ENCODE data around the gene SHB.

The SHB gene

GRCh38 chr9:37950561-37950960 is 118.5 kb downstream of the SHB start:
- Histone ChIP-seq H3K23ac (ENCODE audit: low read depth, low read length, poor library complexity) (no peak overlapping the region), H3K4ac (ENCODE audit: low read length) (peak overlapping the region; percentile 14), H3K9ac (ENCODE audit: low read depth, low read length, poor library complexity) (peak overlapping the region; percentile 56), H3K4me3 (ENCODE audit: low read length in 2 of 2) (no peak overlapping the region), H2AK5ac (ENCODE audit: low read depth, low read length) (peak overlapping the region; percentile 35), H4K91ac (ENCODE audit: low read depth, low read length, poor library complexity) (no peak overlapping the region), H3K18ac (ENCODE audit: low read length) (peak overlapping the region; percentile 62), H4K8ac (ENCODE audit: low read depth, low read length) (no peak overlapping the region), H2BK15ac (ENCODE audit: low read length) (peak overlapping the region; percentile 26), H2BK120ac (ENCODE audit: low read depth, low read length) (no peak overlapping the region), H3K27me3 (ENCODE audit: control insufficient read depth in 3 of 3, insufficient read depth in 3 of 3, low read depth in 1 of 3, low read length in 3 of 3) (no peaks in the 10 kb centered on the region), H3K79me1 (ENCODE audit: low read depth, low read length) (no peaks in the 10 kb centered on the region), H2AFZ (ENCODE audit: low read length) (no peak overlapping the region), H3K36me3 (replicated peaks in 1 of 2; ENCODE audit: control insufficient read depth in 2 of 2, insufficient read depth in 2 of 2, low read length in 2 of 2) (no peaks in the 10 kb centered on the region), H3K4me2 (ENCODE audit: insufficient read depth, low read length, poor library complexity, severe bottlenecking) (no peak overlapping the region), H3K14ac (ENCODE audit: low read length) (peak overlapping the region; percentile 43), H3K27ac (replicated peaks; ENCODE audit: low read length) (no peak overlapping the region), H3K9me3 (replicated peaks in 1 of 2; ENCODE audit: control insufficient read depth in 2 of 2, insufficient read depth in 1 of 2, low read depth in 1 of 2, low read length in 2 of 2) (no peaks in the 10 kb centered on the region), H2BK12ac (ENCODE audit: low read length) (no peak overlapping the region), H3K4me1 (ENCODE audit: control insufficient read depth in 2 of 2, insufficient read depth in 1 of 2, low read depth in 1 of 2, low read length in 2 of 2) (peaks cover 0 to 5% of the 10 kb centered on the region in 2 donors), H2BK5ac (ENCODE audit: low read length) (no peak overlapping the region)
- no CpG with 5 or more reads among the region's 12 CpGs for WGBS, 2 donors (ENCODE audit: extremely low coverage in 2 of 2, insufficient read length in 2 of 2, insufficient replicate concordance in 1 of 2)
- no peak for DNase-seq (ENCODE audit: low spot score)

GRCh38 chr9:37949576-37949975 is 119.5 kb downstream of the SHB start:
- H3K4me3 ChIP-seq (ENCODE audit: low read length in 2 of 2): peak overlapping the region in 1 of 2 donors; percentile 42
- no peak overlapping the region for H3K9ac ChIP-seq (ENCODE audit: low read depth, low read length, poor library complexity)
- H2BK12ac ChIP-seq (ENCODE audit: low read length): no peak overlapping the region
- no peak overlapping the region for H4K91ac ChIP-seq (ENCODE audit: low read depth, low read length, poor library complexity)
- H3K18ac ChIP-seq (ENCODE audit: low read length): peak overlapping the region; percentile 36
- H3K36me3 ChIP-seq (replicated peaks in 1 of 2; ENCODE audit: control insufficient read depth in 2 of 2, insufficient read depth in 2 of 2, low read length in 2 of 2): no peaks in the 10 kb centered on the region
- H3K27ac ChIP-seq (replicated peaks; ENCODE audit: low read length): no peak overlapping the region
- H4K8ac ChIP-seq (ENCODE audit: low read depth, low read length): no peak overlapping the region
- no peak overlapping the region for H3K23ac ChIP-seq (ENCODE audit: low read depth, low read length, poor library complexity)
- no peaks in the 10 kb centered on the region for H3K79me1 ChIP-seq (ENCODE audit: low read depth, low read length)
- no peak overlapping the region for H3K4ac ChIP-seq (ENCODE audit: low read length)
- H3K4me1 ChIP-seq (ENCODE audit: control insufficient read depth in 2 of 2, insufficient read depth in 1 of 2, low read depth in 1 of 2, low read length in 2 of 2): peaks cover 0 to 12% of the 10 kb centered on the region in 2 donors
- no peak for DNase-seq (ENCODE audit: low spot score)
- no peaks in the 10 kb centered on the region for H3K9me3 ChIP-seq (replicated peaks in 1 of 2; ENCODE audit: control insufficient read depth in 2 of 2, insufficient read depth in 1 of 2, low read depth in 1 of 2, low read length in 2 of 2)
- no peak overlapping the region for H2BK5ac ChIP-seq (ENCODE audit: low read length)
- H2AFZ ChIP-seq (ENCODE audit: low read length): no peak overlapping the region
- H3K4me2 ChIP-seq (ENCODE audit: insufficient read depth, low read length, poor library complexity, severe bottlenecking): no peak overlapping the region
- H3K27me3 ChIP-seq (ENCODE audit: control insufficient read depth in 3 of 3, insufficient read depth in 3 of 3, low read depth in 1 of 3, low read length in 3 of 3): no peaks in the 10 kb centered on the region
- no peak overlapping the region for H2BK120ac ChIP-seq (ENCODE audit: low read depth, low read length)
- no CpG with 5 or more reads among the region's 8 CpGs for WGBS, 2 donors (ENCODE audit: extremely low coverage in 2 of 2, insufficient read length in 2 of 2, insufficient replicate concordance in 1 of 2)
- no peak overlapping the region for H2BK15ac ChIP-seq (ENCODE audit: low read length)
- peak overlapping the region; percentile 71 for H3K14ac ChIP-seq (ENCODE audit: low read length)
- peak overlapping the region; percentile 73 for H2AK5ac ChIP-seq (ENCODE audit: low read depth, low read length)

- H3K4me3 ChIP-seq (ENCODE audit: low read length in 2 of 2): no peak overlapping the region
- no peak for DNase-seq (ENCODE audit: low spot score)
- peak overlapping the region; percentile 34 for H2BK15ac ChIP-seq (ENCODE audit: low read length)
- H2AFZ ChIP-seq (ENCODE audit: low read length): no peak overlapping the region
- peaks cover 0 to 21% of the 10 kb centered on the region in 2 donors for H3K4me1 ChIP-seq (ENCODE audit: control insufficient read depth in 2 of 2, insufficient read depth in 1 of 2, low read depth in 1 of 2, low read length in 2 of 2)
- no peak overlapping the region for H3K4ac ChIP-seq (ENCODE audit: low read length)
- no peaks in the 10 kb centered on the region for H3K9me3 ChIP-seq (replicated peaks in 1 of 2; ENCODE audit: control insufficient read depth in 2 of 2, insufficient read depth in 1 of 2, low read depth in 1 of 2, low read length in 2 of 2)
- no peak overlapping the region for H3K4me2 ChIP-seq (ENCODE audit: insufficient read depth, low read length, poor library complexity, severe bottlenecking)
- no peaks in the 10 kb centered on the region for H3K36me3 ChIP-seq (replicated peaks in 1 of 2; ENCODE audit: control insufficient read depth in 2 of 2, insufficient read depth in 2 of 2, low read length in 2 of 2)
- peak overlapping the region; percentile 73 for H3K18ac ChIP-seq (ENCODE audit: low read length)
- peak overlapping the region; percentile 37 for H2AK5ac ChIP-seq (ENCODE audit: low read depth, low read length)
- H3K27me3 ChIP-seq (ENCODE audit: control insufficient read depth in 3 of 3, insufficient read depth in 3 of 3, low read depth in 1 of 3, low read length in 3 of 3): no peaks in the 10 kb centered on the region
- H3K23ac ChIP-seq (ENCODE audit: low read depth, low read length, poor library complexity): peak overlapping the region; percentile 26
- H3K14ac ChIP-seq (ENCODE audit: low read length): peak overlapping the region; percentile 21
- peak overlapping the region; percentile 52 for H2BK12ac ChIP-seq (ENCODE audit: low read length)
- no peak overlapping the region for H3K27ac ChIP-seq (replicated peaks; ENCODE audit: low read length)
- no peak overlapping the region for H4K8ac ChIP-seq (ENCODE audit: low read depth, low read length)
- WGBS, 2 donors (ENCODE audit: extremely low coverage in 2 of 2, insufficient read length in 2 of 2, insufficient replicate concordance in 1 of 2): no CpG with 5 or more reads among the region's 20 CpGs
- H2BK120ac ChIP-seq (ENCODE audit: low read depth, low read length): no peak overlapping the region
- peak overlapping the region; percentile 45 for H3K9ac ChIP-seq (ENCODE audit: low read depth, low read length, poor library complexity)
- no peak overlapping the region for H4K91ac ChIP-seq (ENCODE audit: low read depth, low read length, poor library complexity)
- H3K79me1 ChIP-seq (ENCODE audit: low read depth, low read length): no peaks in the 10 kb centered on the region
- H2BK5ac ChIP-seq (ENCODE audit: low read length): no peak overlapping the region
Observed at GRCh38 chr9:37948417-37948980, 120.5 kb downstream of the SHB start.

- Histone ChIP-seq H3K9ac (ENCODE audit: low read depth, low read length, poor library complexity) (no peak overlapping the region), H3K4me2 (ENCODE audit: insufficient read depth, low read length, poor library complexity, severe bottlenecking) (no peak overlapping the region), H3K4me1 (ENCODE audit: control insufficient read depth in 2 of 2, insufficient read depth in 1 of 2, low read depth in 1 of 2, low read length in 2 of 2) (peaks cover 0 to 26% of the 10 kb centered on the region in 2 donors), H3K27me3 (ENCODE audit: control insufficient read depth in 3 of 3, insufficient read depth in 3 of 3, low read depth in 1 of 3, low read length in 3 of 3) (no peaks in the 10 kb centered on the region), H2BK5ac (ENCODE audit: low read length) (no peak overlapping the region), H3K23ac (ENCODE audit: low read depth, low read length, poor library complexity) (no peak overlapping the region), H2BK12ac (ENCODE audit: low read length) (no peak overlapping the region), H3K14ac (ENCODE audit: low read length) (no peak overlapping the region), H3K18ac (ENCODE audit: low read length) (no peak overlapping the region), H2BK15ac (ENCODE audit: low read length) (no peak overlapping the region), H4K91ac (ENCODE audit: low read depth, low read length, poor library complexity) (no peak overlapping the region), H2AK5ac (ENCODE audit: low read depth, low read length) (no peak overlapping the region), H4K8ac (ENCODE audit: low read depth, low read length) (no peak overlapping the region), H3K4me3 (ENCODE audit: low read length in 2 of 2) (no peak overlapping the region), H3K27ac (replicated peaks; ENCODE audit: low read length) (no peak overlapping the region), H2AFZ (ENCODE audit: low read length) (no peak overlapping the region), H3K9me3 (replicated peaks in 1 of 2; ENCODE audit: control insufficient read depth in 2 of 2, insufficient read depth in 1 of 2, low read depth in 1 of 2, low read length in 2 of 2) (no peaks in the 10 kb centered on the region), H3K4ac (ENCODE audit: low read length) (no peak overlapping the region), H3K36me3 (replicated peaks in 1 of 2; ENCODE audit: control insufficient read depth in 2 of 2, insufficient read depth in 2 of 2, low read length in 2 of 2) (no peaks in the 10 kb centered on the region), H3K79me1 (ENCODE audit: low read depth, low read length) (no peaks in the 10 kb centered on the region), H2BK120ac (ENCODE audit: low read depth, low read length) (no peak overlapping the region)
- no peak for DNase-seq (ENCODE audit: low spot score)
- WGBS, 2 donors (ENCODE audit: extremely low coverage in 2 of 2, insufficient read length in 2 of 2, insufficient replicate concordance in 1 of 2): no CpG with 5 or more reads among the region's 9 CpGs
Observed at GRCh38 chr9:37947977-37948376, 121.0 kb downstream of the SHB start.
